ENCODE results near the gene MECP2. TPM values are rescaled to one million over a fixed set of nuclear protein-coding genes. Genes with fewer than 3 reads are reported as not detected.

The MECP2 gene
- total and polyA plus RNA-seq, 2 donors (not counting 1 experiment from before 2014, with no cell fraction given) = 20.0 to 122 TPM

- no peak overlapping the region for H2AFZ ChIP-seq (ENCODE audit: insufficient read depth, low read depth, low read length, poor library complexity, severe bottlenecking)
- no peaks in the 10 kb centered on the region for H3K9me3 ChIP-seq (ENCODE audit: control extremely low read depth in 1 of 3, control insufficient read depth in 2 of 3, insufficient read depth in 1 of 3, low read length in 2 of 3)
- Mint-ChIP-seq H3K9me3 (ENCODE audit: insufficient read depth) (no peaks in the 10 kb centered on the region), H3K27me3 (no peaks in the 10 kb centered on the region), H3K4me1 (peaks cover 21% of the 10 kb centered on the region), H3K27ac (peak overlapping the region; percentile 59), H3K4me3 (peak overlapping the region; percentile 32)
- TF ChIP-seq CTCF (IDR thresholded peaks at IDR 0.05) (no peak), EZH2 (IDR thresholded peaks at IDR 0.05; ENCODE audit: borderline replicate concordance, insufficient read depth, low read depth, low read length, poor library complexity, severe bottlenecking) (no peak)
- H3K9ac ChIP-seq (ENCODE audit: low read length) = no peak overlapping the region
- H3K27me3 ChIP-seq (replicated peaks in 1 of 4; ENCODE audit: control extremely low read depth in 1 of 4, control insufficient read depth in 3 of 4, insufficient read depth in 4 of 4, low read length in 3 of 4) = no peaks in the 10 kb centered on the region
- peak overlapping the region in 1 of 2 donors; percentile 100 for H3K27ac ChIP-seq (ENCODE audit: low read length in 2 of 2)
- peaks cover 16% of the 10 kb centered on the region for H3K79me2 ChIP-seq (ENCODE audit: control insufficient read depth, insufficient read depth, low read length)
- no peak for ATAC-seq (ENCODE audit: low read depth)
- peaks cover 16 to 21% of the 10 kb centered on the region in 2 donors for H3K4me1 ChIP-seq (ENCODE audit: control insufficient read depth in 2 of 2, insufficient read depth in 2 of 2, low read length in 2 of 2)
- 72% methylated on average over 3 of the region's 3 CpGs for WGBS (ENCODE audit: insufficient coverage)
- no peak for DNase-seq
- peak overlapping the region; percentile 70 for H3K4me2 ChIP-seq (replicated peaks; ENCODE audit: low read depth, low read length, poor library complexity, severe bottlenecking)
- H3K4me3 ChIP-seq (ENCODE audit: control extremely low read depth in 1 of 5, extremely low read depth in 1 of 5, insufficient read depth in 1 of 5, low read depth in 2 of 5, low read length in 4 of 5) = no peak overlapping the region
- ChIA-PET POLR2A (interaction anchor here (0.7 to 1.5 kb wide), 2 partner anchors 47 to 48 kb away, joined by 4 to 9 read pairs; partner anchors contain the start of gene ARHGAP4), CTCF (interaction anchor here (1.7 kb wide), 1 partner anchor 39 kb away, joined by 12 read pairs; no protein-coding TSS in a partner anchor)
- H3K36me3 ChIP-seq (replicated peaks in 1 of 2; ENCODE audit: control extremely low read depth in 1 of 2, control insufficient read depth in 1 of 2, extremely low read depth in 1 of 2, insufficient read depth in 2 of 2, low read length in 1 of 2) = no peaks in the 10 kb centered on the region
- intact Hi-C loops (cut with micrococcal nuclease) = loop anchor here (5.0 kb wide), 3 partner anchors 32 to 402 kb away; partner anchors contain the start of gene EMD
- no peaks in the 10 kb centered on the region for H4K20me1 ChIP-seq (ENCODE audit: control insufficient read depth, insufficient read depth, low read length, poor library complexity, severe bottlenecking)
Measured at GRCh38 chrX:153974726-153975286, 122.7 kb downstream of the MECP2 start.

Data from B cell (primary cell).